ENCODE measurements around the gene CRADD. TPM values are rescaled to one million over a fixed set of nuclear protein-coding genes. Genes with fewer than 3 reads are reported as not detected.
"Not testable (repeated sequence)": the region's sequence is repeated elsewhere in the genome, so short reads cannot be mapped to it uniquely, and the experiment has no call there.

CRADD gene
- total RNA-seq, 1 donor from 2014 or later = 19.1 TPM

DNA sequence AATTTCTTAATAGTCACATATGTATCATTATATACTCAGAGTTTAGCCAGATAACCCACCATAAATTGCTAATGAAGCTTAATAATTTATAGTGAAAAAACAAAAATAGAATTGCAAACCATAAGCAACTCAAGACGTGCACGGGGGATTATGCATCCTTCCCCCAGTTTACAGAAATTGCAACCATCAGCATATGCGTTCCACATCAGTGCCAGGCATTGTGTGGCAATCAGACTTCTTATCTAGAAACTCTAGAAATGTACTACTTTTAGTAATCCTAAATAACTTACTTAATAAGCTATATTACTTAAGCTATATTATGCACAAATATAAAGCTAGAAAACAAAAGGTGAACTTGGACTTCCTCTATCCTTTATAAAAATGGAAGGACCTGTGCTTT, 115.8 kb downstream of the CRADD start:
- TF ChIP-seq, protein P1, sequence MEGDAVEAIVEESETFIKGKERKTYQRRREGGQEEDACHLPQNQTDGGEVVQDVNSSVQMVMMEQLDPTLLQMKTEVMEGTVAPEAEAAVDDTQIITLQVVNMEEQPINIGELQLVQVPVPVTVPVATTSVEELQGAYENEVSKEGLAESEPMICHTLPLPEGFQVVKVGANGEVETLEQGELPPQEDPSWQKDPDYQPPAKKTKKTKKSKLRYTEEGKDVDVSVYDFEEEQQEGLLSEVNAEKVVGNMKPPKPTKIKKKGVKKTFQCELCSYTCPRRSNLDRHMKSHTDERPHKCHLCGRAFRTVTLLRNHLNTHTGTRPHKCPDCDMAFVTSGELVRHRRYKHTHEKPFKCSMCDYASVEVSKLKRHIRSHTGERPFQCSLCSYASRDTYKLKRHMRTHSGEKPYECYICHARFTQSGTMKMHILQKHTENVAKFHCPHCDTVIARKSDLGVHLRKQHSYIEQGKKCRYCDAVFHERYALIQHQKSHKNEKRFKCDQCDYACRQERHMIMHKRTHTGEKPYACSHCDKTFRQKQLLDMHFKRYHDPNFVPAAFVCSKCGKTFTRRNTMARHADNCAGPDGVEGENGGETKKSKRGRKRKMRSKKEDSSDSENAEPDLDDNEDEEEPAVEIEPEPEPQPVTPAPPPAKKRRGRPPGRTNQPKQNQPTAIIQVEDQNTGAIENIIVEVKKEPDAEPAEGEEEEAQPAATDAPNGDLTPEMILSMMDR (IDR thresholded peaks at IDR 0.05; ENCODE audit: insufficient read depth, low read length, poor library complexity, severe bottlenecking) = no peak
- no peaks in the 10 kb centered on the region for H3K36me3 ChIP-seq (ENCODE audit: control insufficient read depth, insufficient read depth, low read length)
- no peak for DNase-seq (ENCODE audit: low read depth)
- H3K27me3 ChIP-seq (ENCODE audit: control insufficient read depth, insufficient read depth, low read length) = no peaks in the 10 kb centered on the region
- H3K4me3 ChIP-seq (ENCODE audit: low read depth, low read length) = no peak overlapping the region

DNA sequence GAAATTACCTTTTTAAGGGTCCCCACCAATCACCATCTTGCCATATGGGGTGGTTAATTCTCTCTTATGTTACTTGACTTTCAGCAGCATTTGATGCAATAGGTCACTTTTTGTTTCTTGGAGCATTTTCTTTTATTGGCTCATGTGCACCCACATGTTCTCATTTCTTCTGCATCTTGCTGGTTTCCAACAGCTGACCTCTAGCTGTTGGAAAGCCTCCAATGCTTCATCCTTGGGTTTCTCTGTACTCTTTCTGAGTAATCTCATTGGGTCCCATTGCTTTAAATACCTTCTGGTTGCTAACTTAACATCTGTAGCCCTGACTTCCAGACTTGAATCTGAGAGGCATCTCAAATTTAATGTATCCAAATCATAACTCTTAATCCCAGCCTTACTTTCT, 116.8 kb downstream of the CRADD start:
- Histone ChIP-seq H3K4me3 (ENCODE audit: low read depth, low read length) (no peak overlapping the region), H3K36me3 (ENCODE audit: control insufficient read depth, insufficient read depth, low read length) (no peaks in the 10 kb centered on the region), H3K27me3 (ENCODE audit: control insufficient read depth, insufficient read depth, low read length) (no peaks in the 10 kb centered on the region)
- DNase-seq (ENCODE audit: low read depth) = no peak
- TF ChIP-seq, protein P1 (IDR thresholded peaks at IDR 0.05; ENCODE audit: insufficient read depth, low read length, poor library complexity, severe bottlenecking) = no peak

DNA sequence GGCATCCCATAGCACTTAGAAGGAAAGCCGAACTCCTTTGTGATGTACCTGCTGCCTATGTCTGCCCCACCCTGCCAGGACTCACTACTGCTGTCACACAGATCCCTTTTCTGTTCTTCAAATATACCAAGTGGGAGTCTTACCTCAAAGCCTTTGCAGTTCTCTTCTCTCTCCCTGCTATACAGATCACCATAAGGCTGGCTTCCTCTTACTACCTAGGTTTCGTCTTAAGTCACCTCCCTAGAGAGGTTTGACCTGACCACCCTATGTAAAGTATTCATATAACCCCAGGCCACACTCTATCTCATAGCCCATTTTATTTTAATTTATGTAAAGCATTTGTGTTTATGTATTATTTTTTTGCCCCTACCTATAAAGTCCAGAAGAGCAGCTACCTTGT, 117.6 kb downstream of the CRADD start:
- H3K27me3 ChIP-seq (ENCODE audit: control insufficient read depth, insufficient read depth, low read length) = no peaks in the 10 kb centered on the region
- no peak for DNase-seq (ENCODE audit: low read depth)
- no peaks in the 10 kb centered on the region for H3K36me3 ChIP-seq (ENCODE audit: control insufficient read depth, insufficient read depth, low read length)
- H3K4me3 ChIP-seq (ENCODE audit: low read depth, low read length) = no peak overlapping the region
- TF ChIP-seq, protein P1 (IDR thresholded peaks at IDR 0.05; ENCODE audit: insufficient read depth, low read length, poor library complexity, severe bottlenecking) = no peak

DNA sequence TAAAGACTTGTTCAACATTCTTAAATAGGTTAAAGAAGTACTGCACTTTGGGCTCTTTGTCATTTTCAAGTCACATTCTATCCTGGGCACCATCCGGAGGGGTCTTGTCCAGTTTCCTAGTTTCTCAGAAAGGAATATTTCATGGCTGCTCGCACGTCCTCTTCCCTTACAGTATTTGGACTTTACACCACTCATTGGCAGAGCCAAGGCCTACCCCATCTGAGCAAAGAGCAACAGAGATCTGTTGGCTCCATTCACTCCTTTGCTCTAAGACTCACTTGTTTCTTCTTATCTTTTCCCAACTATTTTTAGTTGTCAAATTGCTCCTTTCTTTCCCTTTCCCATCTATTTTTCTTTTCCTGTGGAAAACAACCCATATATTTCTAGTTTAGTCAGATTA, 118.2 kb downstream of the CRADD start:
- DNase-seq (ENCODE audit: low read depth) = no peak
- TF ChIP-seq, protein P1 (IDR thresholded peaks at IDR 0.05; ENCODE audit: insufficient read depth, low read length, poor library complexity, severe bottlenecking) = no peak
- H3K36me3 ChIP-seq (ENCODE audit: control insufficient read depth, insufficient read depth, low read length) = no peaks in the 10 kb centered on the region
- H3K27me3 ChIP-seq (ENCODE audit: control insufficient read depth, insufficient read depth, low read length) = no peaks in the 10 kb centered on the region
- no peak overlapping the region for H3K4me3 ChIP-seq (ENCODE audit: low read depth, low read length)

DNA sequence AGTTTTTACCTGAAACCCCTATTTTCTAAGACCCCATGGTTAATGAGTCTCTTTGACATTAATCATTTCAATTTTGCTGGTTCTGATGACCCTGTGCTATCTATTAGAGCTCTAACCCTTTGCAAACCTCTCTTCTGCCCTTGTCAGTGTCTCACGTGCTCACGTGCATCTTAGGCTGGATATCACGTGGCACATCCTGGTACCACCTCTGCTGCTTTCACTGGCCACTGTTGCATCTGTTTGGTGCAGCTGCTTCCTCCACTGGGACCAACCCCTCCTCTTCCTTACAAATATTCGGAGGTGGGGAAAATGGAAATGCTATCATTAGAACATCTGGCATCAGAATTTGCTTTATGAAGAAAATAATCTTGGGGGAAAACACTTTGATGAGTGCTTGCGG, 119.6 kb downstream of the CRADD start:
- Histone ChIP-seq H3K4me3 (ENCODE audit: low read depth, low read length) (no peak overlapping the region), H3K36me3 (ENCODE audit: control insufficient read depth, insufficient read depth, low read length) (no peaks in the 10 kb centered on the region), H3K27me3 (ENCODE audit: control insufficient read depth, insufficient read depth, low read length) (no peaks in the 10 kb centered on the region)
- DNase-seq (ENCODE audit: low read depth) = no peak
- TF ChIP-seq, protein P1 (IDR thresholded peaks at IDR 0.05; ENCODE audit: insufficient read depth, low read length, poor library complexity, severe bottlenecking) = no peak

DNA sequence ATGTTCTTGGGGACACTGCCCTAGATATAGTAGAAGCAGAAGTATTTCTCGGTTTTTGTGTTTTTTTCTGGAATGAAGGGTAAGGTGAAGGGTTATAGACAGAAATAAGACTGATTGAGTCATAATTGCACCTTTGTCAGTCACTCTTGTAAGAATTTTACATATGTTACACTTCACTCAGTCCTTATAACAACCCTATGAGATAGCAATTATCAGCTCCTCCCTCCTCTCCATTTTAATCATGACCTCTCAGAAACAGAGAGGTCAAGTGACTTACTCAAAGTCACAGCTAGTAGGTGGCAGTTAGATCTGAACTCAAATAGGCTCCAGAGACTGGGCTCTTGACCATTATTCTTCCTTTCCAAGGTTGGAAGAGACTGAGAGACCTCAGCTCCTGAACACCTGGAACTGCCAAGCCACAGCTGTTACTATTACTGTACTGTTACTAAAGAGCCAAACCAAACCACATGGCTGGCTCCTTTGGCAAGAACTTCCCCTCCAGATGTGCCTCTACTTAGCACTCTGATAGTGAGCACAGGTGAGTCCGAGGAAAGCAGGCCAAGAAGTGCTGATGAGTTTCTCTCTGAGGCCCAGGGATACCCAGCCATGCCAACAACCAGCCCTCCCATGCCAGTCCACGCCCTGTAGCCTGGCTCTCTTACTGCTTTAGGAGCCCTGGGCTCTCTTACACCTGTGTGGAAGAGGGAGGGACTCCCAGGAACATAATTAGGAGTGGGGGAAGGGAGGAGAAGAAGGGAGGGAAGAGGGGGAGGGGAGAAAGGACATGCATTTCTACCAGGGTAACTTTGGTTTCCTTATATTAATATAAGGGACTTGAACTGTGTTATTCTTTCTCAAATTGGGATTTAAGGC, 121.3 kb downstream of the CRADD start:
- H3K36me3 ChIP-seq (ENCODE audit: control insufficient read depth, insufficient read depth, low read length) = no peaks in the 10 kb centered on the region
- H3K4me3 ChIP-seq (ENCODE audit: low read depth, low read length) = no peak overlapping the region
- no peak for DNase-seq (ENCODE audit: low read depth)
- TF ChIP-seq, protein P1 (IDR thresholded peaks at IDR 0.05; ENCODE audit: insufficient read depth, low read length, poor library complexity, severe bottlenecking) = no peak
- H3K27me3 ChIP-seq (ENCODE audit: control insufficient read depth, insufficient read depth, low read length) = no peaks in the 10 kb centered on the region

DNA sequence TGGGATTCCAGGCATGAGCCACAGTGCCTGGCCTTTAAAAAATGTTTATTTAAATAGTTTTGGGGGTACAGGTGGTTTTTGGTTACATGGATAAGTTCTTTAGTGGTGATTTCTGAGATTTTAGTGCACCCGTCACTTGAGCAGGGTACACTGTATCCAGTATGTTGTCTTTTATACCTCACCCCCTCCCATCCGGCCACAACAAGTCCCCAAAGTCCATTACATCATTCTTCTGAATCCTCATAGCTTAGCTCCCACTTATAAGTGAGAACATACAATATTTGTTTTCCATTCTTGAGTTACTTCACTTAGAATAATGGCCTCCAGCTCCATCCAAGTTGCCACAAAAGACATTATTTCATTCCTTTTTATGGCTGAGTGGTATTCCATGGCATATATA, 124.5 kb downstream of the CRADD start:
- DNase-seq (ENCODE audit: low read depth); H3K27me3 ChIP-seq (ENCODE audit: control insufficient read depth, insufficient read depth, low read length); H3K4me3 ChIP-seq (ENCODE audit: low read depth, low read length); H3K36me3 ChIP-seq (ENCODE audit: control insufficient read depth, insufficient read depth, low read length): not testable (repeated sequence)

All from kidney epithelial cell (primary cell).